Measurements from ENCODE around the gene HNF4A.
"Not testable (repeated sequence)": the region's sequence is repeated elsewhere in the genome, so short reads cannot be mapped to it uniquely, and the experiment has no call there.

HNF4A gene

DNA sequence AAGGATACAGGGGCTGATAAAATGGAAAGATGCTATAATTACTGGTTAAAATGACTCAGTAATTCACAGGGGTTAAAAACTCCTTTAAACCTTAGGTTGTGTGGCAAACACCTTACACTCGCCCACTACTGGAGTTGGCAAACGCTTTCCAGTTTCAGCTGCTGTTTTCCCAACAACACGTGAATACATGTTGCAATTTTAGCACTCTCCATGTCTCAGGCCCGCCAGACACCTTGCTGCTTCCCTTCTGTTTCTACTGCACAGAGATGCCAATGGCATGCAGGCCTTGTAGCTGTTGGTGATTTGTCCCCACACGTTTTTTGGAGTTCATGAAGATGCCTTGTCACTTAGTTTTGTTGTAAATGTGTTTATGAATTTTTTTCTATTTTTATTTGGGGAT, 114.8 kb downstream of the HNF4A start:
- DNase-seq (ENCODE audit: low read depth): peak; percentile 30

- DNase-seq (ENCODE audit: low read depth): peak; percentile 73
Observed at GRCh38 chr20:44471481-44471882, 116.0 kb downstream of the HNF4A start.

DNA sequence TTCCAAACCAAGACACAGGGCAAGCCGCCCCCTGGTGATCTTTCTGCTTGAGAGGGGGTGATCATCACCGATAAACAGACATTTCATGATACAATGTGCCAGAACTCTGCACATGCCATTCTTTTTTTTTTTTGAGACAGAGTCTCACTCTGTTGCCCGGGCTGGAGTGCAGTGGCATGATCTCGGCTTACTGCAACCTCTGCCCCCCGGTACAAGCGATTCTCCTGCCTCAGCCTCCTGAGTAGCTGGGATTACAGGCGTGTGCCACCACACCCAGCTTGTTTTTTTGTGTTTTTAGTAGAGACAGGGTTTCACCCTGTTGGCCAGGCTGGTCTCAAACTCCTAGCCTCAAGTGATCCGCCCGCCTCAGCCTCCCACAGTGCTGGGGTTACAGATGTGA, 116.8 kb downstream of the HNF4A start:
- not testable (repeated sequence) for DNase-seq (ENCODE audit: low read depth)

GRCh38 chr20:44475372-44475693, 119.8 kb downstream of the HNF4A start:
- no peak for DNase-seq (ENCODE audit: low read depth)

GRCh38 chr20:44475694-44476560, 120.4 kb downstream of the HNF4A start, which contains the start of gene TTPAL:
Gene TTPAL (plus strand): TSS chr20:44475874. CDS start chr20:44480000, 4,126 bp downstream.
- DNase-seq (ENCODE audit: low read depth): peak; percentile 77

DNA sequence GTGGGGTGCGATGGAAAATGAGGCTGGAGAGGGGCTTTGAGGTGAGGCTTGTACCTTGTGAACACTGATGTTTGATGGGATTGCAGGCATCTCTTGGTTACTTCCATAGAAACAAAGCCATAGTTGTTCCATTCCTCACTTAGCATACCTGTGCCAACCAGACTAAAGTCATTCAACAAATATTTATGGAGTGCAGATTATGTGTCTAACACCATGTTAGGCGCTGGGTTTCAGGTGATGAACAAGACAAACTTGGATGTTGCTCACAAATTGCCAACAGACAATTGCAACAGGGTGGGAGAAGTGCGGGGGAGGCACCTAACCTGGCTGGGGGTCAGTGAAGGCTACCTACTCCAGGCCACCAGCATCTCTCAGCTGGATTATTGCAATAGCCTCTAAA, 121.7 kb downstream of the HNF4A start:
- no peak for DNase-seq (ENCODE audit: low read depth)

GRCh38 chr20:44478206-44478605, 122.7 kb downstream of the HNF4A start:
- no peak for DNase-seq (ENCODE audit: low read depth)

- no peak for DNase-seq (ENCODE audit: low read depth)
Observed at GRCh38 chr20:44479643-44480042, 124.1 kb downstream of the HNF4A start.

GRCh38 chr20:44480097-44480496, 124.6 kb downstream of the HNF4A start:
- DNase-seq (ENCODE audit: low read depth): no peak

GRCh38 chr20:44481719-44482416, 126.4 kb downstream of the HNF4A start:
- DNase-seq (ENCODE audit: low read depth): peak; percentile 51

DNA sequence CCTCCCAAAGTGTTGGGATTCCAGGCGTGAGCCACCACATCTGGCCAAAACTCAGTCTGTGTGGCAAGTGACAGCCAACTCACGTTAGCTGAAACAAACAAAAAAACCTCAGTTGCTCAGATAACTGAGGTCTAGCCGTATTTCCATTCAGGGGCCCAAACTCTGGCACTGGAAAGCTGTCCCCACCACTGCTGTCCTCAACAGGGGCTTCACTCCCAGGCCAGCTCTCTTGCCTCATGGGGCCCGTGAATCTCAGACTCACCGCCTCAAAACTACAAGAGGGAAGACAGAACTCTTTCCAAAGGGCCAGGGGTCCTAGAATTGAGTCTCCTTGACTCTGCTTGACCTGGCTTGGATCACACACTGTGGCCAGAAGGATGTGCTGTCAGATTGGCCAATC, 127.6 kb downstream of the HNF4A start:
- DNase-seq (ENCODE audit: low read depth): no peak

All from amniotic epithelial cell (primary cell).